Pancreas (tissue), 10 donors: ENCODE data around the gene DSCAML1. TPM values are rescaled to one million over a fixed set of nuclear protein-coding genes. Genes with fewer than 3 reads are reported as not detected.

Experiments
- ATAC-seq, 4 donors: fragments of 200-7000 bp; cut with Tn5 transposase; one replicate each; pipeline versions ENCODE4 v1.8.0 to v1.9.1; 2020; ENCODE audit warnings: mild to moderate bottlenecking in 4 of 4, moderate library complexity in 4 of 4
- DNase-seq, 6 donors: peaks; one replicate each; pipeline ENCODE4 v3.0.0-alpha.2; 2020
- FAIRE-seq: peaks from 2 replicates; lab custom pipeline; 2012; peaks lifted over from hg19 to GRCh38; lab: Jason Lieb, UNC
- H3K27ac ChIP-seq, 4 donors: fragments of 200-600 bp; sonication (generic); 1 replicate in 3 of 4; 2 replicates in 1 of 4; pipeline versions ENCODE4 v1.5.0 to v1.8.0; 2020
- H3K27me3 ChIP-seq, 4 donors: fragments of 200-600 bp; one replicate each; pipeline ENCODE4 v1.8.0; 2021
- H3K36me3 ChIP-seq, 3 donors: fragments of 200-600 bp; sonication (generic) in 1 of 3; one replicate each; pipeline versions ENCODE4 v1.5.0 to v1.8.0; 2020 to 2021
- H3K4me1 ChIP-seq, 3 donors: fragments of 200-600 bp; one replicate each; pipeline ENCODE4 v1.8.0; 2021
- H3K4me3 ChIP-seq, 4 donors: fragments of 200-600 bp; sonication (generic) in 2 of 4; one replicate each; pipeline versions ENCODE4 v1.5.0 to v1.8.0; 2020 to 2021
- H3K9me3 ChIP-seq, 4 donors: fragments of 200-600 bp; one replicate each; pipeline ENCODE4 v1.8.0; 2021
- WGBS, 2 donors: extraction: QIAGEN DNeasy Blood & Tissue Kit; methylation state at CpG; one replicate each; pipeline ENCODE4 v1.1.7; 2013; 5-methylcytosine and 5-hydroxymethylcytosine counted together
- intact Hi-C, 3 donors: fragments of 100-400 bp; cut with DNase I; formaldehyde crosslinking; loops; one replicate each; pipeline versions ENCODE4 v1.11.1 to v1.14.2; 2022
- polyA plus RNA-seq, 2 donors: library from polyadenylated mRNA; stranded (reverse); fragments of 200-250 nt; gene quantifications; one replicate each; pipeline ENCODE4 v1.2.3, GENCODE V29; 2013
- total RNA-seq, 6 donors: library from RNA; stranded (reverse); fragmentation: NEBNext Ultra II Directional in 4 of 6; extraction: Animal tissue kit (Norgen Biotek cat#: 25700) in 4 of 6; gene quantifications; one replicate each; pipeline versions ENCODE4 v1.2.1 to v1.2.4, GENCODE V29; 2021 to 2023
- TF ChIP-seq, protein P1 (sequence below), 4 donors: fragments of 200-600 bp; sonication (generic) in 3 of 4; IDR thresholded peaks; one replicate each; pipeline versions ENCODE4 v1.5.0 to v1.8.0; 2021; ENCODE audit warnings: antibody characterized with exemption in 4 of 4
- donor health status: healthy with polysubstance abuse.
- donor health status: DM: no; HTN: no; CAD: no; lungs with moderate emphysema.
- donor health status: DM: no; HTN: no; CAD: no.
- donor health status: control.
- donor health status: control.
- donor health status: Bipolar disorder and iron deficiency.
- donor health status: DM: yes; HTN: yes; CAD: no.
- donor health status: DM: no; HTN: no; CAD: no.
- donor health status: DM: no; HTN: no; CAD: no.
- donor health status: DM: yes; HTN: yes; CAD: no.

The DSCAML1 gene
- total and polyA plus RNA-seq, 8 donors: 0.69 to 2.7 (median 1.8) TPM

DNA sequence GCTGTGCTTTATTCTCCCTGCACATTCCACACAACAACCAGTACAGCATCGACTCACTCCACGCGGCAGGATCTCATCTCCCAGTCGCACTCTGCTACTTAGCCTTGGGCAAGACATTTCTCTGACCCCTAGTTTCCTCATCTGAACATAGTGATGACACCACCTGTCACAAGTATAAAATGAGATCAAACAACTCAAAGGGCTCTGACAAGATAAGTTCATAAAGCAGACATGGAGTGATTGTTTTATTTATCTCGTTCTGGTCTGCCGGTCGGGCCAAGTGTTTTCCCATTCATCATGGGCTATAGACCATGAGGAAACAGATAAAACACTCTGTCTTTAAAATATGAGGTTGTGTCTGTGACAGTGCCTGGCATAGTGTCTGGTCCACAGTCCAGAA, 35.0 kb downstream of the DSCAML1 start:
- no peaks in the 10 kb centered on the region for H3K36me3 ChIP-seq
- no peak for FAIRE-seq
- WGBS, 2 donors: 58 to 60% methylated on average over 7 of the region's 7 CpGs
- no peaks in the 10 kb centered on the region for H3K9me3 ChIP-seq
- TF ChIP-seq, protein P1, sequence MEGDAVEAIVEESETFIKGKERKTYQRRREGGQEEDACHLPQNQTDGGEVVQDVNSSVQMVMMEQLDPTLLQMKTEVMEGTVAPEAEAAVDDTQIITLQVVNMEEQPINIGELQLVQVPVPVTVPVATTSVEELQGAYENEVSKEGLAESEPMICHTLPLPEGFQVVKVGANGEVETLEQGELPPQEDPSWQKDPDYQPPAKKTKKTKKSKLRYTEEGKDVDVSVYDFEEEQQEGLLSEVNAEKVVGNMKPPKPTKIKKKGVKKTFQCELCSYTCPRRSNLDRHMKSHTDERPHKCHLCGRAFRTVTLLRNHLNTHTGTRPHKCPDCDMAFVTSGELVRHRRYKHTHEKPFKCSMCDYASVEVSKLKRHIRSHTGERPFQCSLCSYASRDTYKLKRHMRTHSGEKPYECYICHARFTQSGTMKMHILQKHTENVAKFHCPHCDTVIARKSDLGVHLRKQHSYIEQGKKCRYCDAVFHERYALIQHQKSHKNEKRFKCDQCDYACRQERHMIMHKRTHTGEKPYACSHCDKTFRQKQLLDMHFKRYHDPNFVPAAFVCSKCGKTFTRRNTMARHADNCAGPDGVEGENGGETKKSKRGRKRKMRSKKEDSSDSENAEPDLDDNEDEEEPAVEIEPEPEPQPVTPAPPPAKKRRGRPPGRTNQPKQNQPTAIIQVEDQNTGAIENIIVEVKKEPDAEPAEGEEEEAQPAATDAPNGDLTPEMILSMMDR (IDR thresholded peaks at IDR 0.05): no peak
- no peaks in the 10 kb centered on the region for H3K27me3 ChIP-seq
- ATAC-seq: no peak
- H3K4me1 ChIP-seq: no peaks in the 10 kb centered on the region
- H3K27ac ChIP-seq: no peak overlapping the region
- intact Hi-C loops: no loop called here
- H3K4me3 ChIP-seq: no peak overlapping the region
- no peak for DNase-seq

DNA sequence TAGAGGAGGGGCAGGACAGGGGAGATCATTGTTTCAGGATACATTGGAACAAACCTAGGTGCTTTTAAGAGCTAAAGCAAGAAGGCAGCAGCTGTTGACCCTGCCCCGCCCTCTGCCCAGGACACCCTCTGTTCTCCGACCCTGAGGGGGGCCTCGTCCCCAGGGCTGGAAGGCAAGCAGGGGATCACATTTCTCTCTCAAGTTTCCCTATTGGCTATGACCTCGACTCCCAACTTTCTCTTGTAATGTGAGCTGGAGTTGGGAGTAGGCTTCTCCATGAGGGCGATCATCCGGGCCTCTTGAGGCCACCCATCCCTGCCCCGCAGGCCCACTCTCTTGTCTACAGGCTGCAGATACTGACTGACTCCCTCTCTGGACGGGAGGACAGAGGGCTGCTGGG, 37.7 kb downstream of the DSCAML1 start:
- H3K9me3 ChIP-seq: no peaks in the 10 kb centered on the region
- no peak for DNase-seq
- no peak for ATAC-seq
- no peak for FAIRE-seq
- H3K27ac ChIP-seq: no peak overlapping the region
- H3K27me3 ChIP-seq: no peaks in the 10 kb centered on the region
- H3K36me3 ChIP-seq: no peaks in the 10 kb centered on the region
- H3K4me3 ChIP-seq: no peak overlapping the region
- intact Hi-C loops: no loop called here
- 76 to 80% methylated on average over 8 of the region's 8 CpGs for WGBS, 2 donors
- H3K4me1 ChIP-seq: no peaks in the 10 kb centered on the region
- TF ChIP-seq, protein P1 (IDR thresholded peaks at IDR 0.05): no peak

DNA sequence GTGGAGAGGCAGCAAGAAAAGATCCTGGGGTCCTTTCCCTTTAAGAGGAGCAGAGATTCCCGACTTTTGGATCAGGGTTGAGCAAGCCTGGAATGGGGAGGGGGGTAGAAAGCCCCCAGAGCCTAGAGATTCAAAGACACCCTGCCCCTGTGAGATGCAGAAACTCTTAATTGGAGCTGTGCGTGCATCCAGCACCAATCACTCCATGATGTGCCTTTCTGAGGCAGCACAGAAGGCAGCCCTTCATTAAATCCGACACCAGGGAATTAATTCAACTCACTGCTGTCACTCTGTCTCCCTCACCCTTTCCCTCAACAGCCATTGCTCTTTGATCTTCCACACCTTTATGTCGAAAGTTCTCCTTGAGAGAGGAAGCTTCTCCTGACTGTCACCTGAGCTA, 43.0 kb downstream of the DSCAML1 start:
- DNase-seq (no peak), FAIRE-seq (no peak), ATAC-seq (no peak)
- no peak overlapping the region for H3K27ac ChIP-seq
- WGBS, 2 donors: 64 to 65% methylated on average over 4 of the region's 4 CpGs
- no peaks in the 10 kb centered on the region for H3K27me3 ChIP-seq
- H3K36me3 ChIP-seq: no peaks in the 10 kb centered on the region
- H3K4me3 ChIP-seq: no peak overlapping the region
- no peaks in the 10 kb centered on the region for H3K9me3 ChIP-seq
- intact Hi-C loops: no loop called here
- H3K4me1 ChIP-seq: no peaks in the 10 kb centered on the region
- TF ChIP-seq, protein P1 (IDR thresholded peaks at IDR 0.05): no peak

DNA sequence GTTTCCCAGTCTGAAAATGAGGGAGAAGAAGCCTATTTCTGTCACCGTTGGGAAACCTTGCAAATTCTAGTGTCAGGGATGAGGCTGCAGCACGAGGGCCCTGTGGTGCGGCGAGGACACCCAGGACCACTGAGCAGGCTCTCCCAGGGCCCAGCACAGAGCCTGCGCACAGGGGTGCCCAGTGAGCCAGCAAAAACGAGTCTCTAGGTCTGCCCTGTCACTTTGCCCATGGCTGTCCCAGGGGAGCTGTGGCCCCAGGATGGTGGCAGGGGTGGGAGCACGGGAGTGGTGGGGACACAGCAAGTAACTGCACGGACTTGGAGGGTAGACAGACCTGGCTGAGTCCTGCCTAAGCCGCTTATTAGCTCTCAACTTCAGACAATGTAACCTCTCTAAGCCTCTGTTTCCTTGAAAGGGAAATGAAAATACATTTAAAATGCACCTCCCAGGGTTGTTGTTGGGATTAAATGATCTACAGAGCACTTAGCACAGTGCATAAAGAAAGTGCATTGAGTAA, 44.2 kb downstream of the DSCAML1 start:
- TF ChIP-seq, protein P1 (IDR thresholded peaks at IDR 0.05): no peak
- intact Hi-C loops: no loop called here
- FAIRE-seq: no peak

DNA sequence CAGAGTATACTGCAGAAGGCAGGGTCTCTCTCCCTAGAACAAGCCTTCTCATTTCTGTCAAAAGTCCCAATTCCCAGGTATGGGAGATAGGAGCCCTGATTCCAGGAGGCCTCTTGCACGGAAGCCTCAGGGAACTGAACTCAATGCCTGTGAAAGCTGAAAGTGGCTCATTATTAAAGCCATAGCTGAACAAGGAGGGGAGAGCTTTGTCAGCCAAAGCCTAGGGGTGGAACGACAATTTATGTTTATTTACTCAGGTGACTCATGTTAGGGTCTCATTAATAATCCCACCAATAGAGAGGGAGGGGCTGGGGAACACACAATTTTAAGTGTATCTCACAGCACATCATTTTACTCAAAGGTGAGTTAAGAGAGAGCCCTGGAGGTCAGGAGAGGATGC, 44.9 kb downstream of the DSCAML1 start:
- ATAC-seq: no peak
- Histone ChIP-seq H3K27me3 (no peaks in the 10 kb centered on the region), H3K4me1 (no peaks in the 10 kb centered on the region), H3K4me3 (no peak overlapping the region), H3K36me3 (no peaks in the 10 kb centered on the region), H3K27ac (no peak overlapping the region), H3K9me3 (no peaks in the 10 kb centered on the region)
- 70 to 71% methylated on average over 2 of the region's 2 CpGs for WGBS, 2 donors
- FAIRE-seq: no peak
- peak in 1 of 6 donors; percentile 6 for DNase-seq
- TF ChIP-seq, protein P1 (IDR thresholded peaks at IDR 0.05): no peak
- intact Hi-C loops: no loop called here

More for the DNA sequence above, 44.2 kb downstream of the DSCAML1 start:
- DNase-seq (peak in 1 of 6 donors; percentile 35), ATAC-seq (no peak)
- Histone ChIP-seq H3K4me1 (no peaks in the 10 kb centered on the region), H3K27me3 (no peaks in the 10 kb centered on the region), H3K9me3 (no peaks in the 10 kb centered on the region), H3K36me3 (no peaks in the 10 kb centered on the region), H3K4me3 (no peak overlapping the region), H3K27ac (no peak overlapping the region)
- 74 to 75% methylated on average over 9 of the region's 9 CpGs for WGBS, 2 donors
